OCI-LY7 (cell line): ENCODE results near the gene WDFY4. TPM values are rescaled to one million over a fixed set of nuclear protein-coding genes. Genes with fewer than 3 reads are reported as not detected.

Experiments used
- BruUV-seq: library from RNA; stranded (reverse); fragments of 400-500 nt; replicated peaks from 2 replicates; lab custom pipeline; 2021; lab: Mats Ljungman, UMichigan
- CTCF ChIA-PET: fragments of 300-600 bp; sonication (Branson Sonifier 250); formaldehyde crosslinking; loops from one replicate; lab custom pipeline; 2022; ENCODE audit warnings: antibody characterized with exemption; ENCODE audit not compliant: unreplicated experiment; lab: Charles Lee
- POLR2A ChIA-PET: fragments of 300-600 bp; sonication (Branson Sonifier 250); formaldehyde crosslinking; loops from one replicate; lab custom pipeline; 2022; ENCODE audit warnings: antibody characterized with exemption; lab: Charles Lee
- DNase-seq: peaks from one replicate; pipeline ENCODE4 v3.0.0-alpha.2; 2015; ENCODE audit warnings: low spot score
- H2AFZ ChIP-seq: fragments of 200-600 bp; sonication (generic), shearing (Covaris generic); 2 replicates; pipeline ENCODE4 v1.6.1; 2014; ENCODE audit warnings: mild to moderate bottlenecking, antibody characterized with exemption, low read length, moderate library complexity
- H3K27ac ChIP-seq: fragments of 200-600 bp; sonication (generic); 2 replicates; pipeline ENCODE4 v1.5.1; 2014; ENCODE audit warnings: mixed run types, low read depth, mild to moderate bottlenecking, moderate library complexity, low read length, inconsistent platforms; ENCODE audit not compliant: poor library complexity, severe bottlenecking
- H3K36me3 ChIP-seq: fragments of 200-600 bp; sonication (generic); 2 replicates; pipeline ENCODE4 v1.6.1; 2014; ENCODE audit warnings: mild to moderate bottlenecking, antibody characterized with exemption, low read length, moderate library complexity, mixed read lengths; ENCODE audit not compliant: insufficient read depth
- H3K4me1 ChIP-seq: fragments of 200-600 bp; sonication (generic); 2 replicates; pipeline ENCODE4 v1.5.1; 2014; ENCODE audit warnings: mild to moderate bottlenecking, low read length; ENCODE audit not compliant: insufficient read depth, poor library complexity, severe bottlenecking
- H3K4me2 ChIP-seq: fragments of 200-600 bp; sonication (generic); 2 replicates; pipeline ENCODE4 v1.6.1; 2014; ENCODE audit warnings: mild to moderate bottlenecking, low read length
- H3K4me3 ChIP-seq: fragments of 200-600 bp; sonication (generic); 2 replicates; pipeline ENCODE4 v1.5.1; 2014; ENCODE audit warnings: mild to moderate bottlenecking, low read depth, low read length; ENCODE audit not compliant: poor library complexity, severe bottlenecking
- H3K79me2 ChIP-seq: fragments of 200-600 bp; sonication (generic); 2 replicates; pipeline ENCODE4 v1.6.1; 2016; ENCODE audit warnings: low read depth, mild to moderate bottlenecking, low read length, moderate library complexity, mixed read lengths; ENCODE audit not compliant: insufficient read depth
- H3K9me2 ChIP-seq: fragments of 200-600 bp; sonication (generic); 2 replicates; pipeline ENCODE4 v1.6.1; 2016; ENCODE audit warnings: mild to moderate bottlenecking, low read length, mixed read lengths; ENCODE audit not compliant: insufficient read depth
- H3K9me3 ChIP-seq: fragments of 200-600 bp; sonication (generic); 2 replicates; pipeline ENCODE4 v1.6.1; 2014; ENCODE audit warnings: mild to moderate bottlenecking, mixed run types, low read length, mixed read lengths
- H4K20me1 ChIP-seq: fragments of 200-600 bp; sonication (generic); 2 replicates; pipeline ENCODE4 v1.6.1; 2014; ENCODE audit warnings: mild to moderate bottlenecking, antibody characterized with exemption, low read length, moderate library complexity, mixed read lengths; ENCODE audit not compliant: insufficient read depth
- EZH2phosphoT487 ChIP-seq: fragments of 200-600 bp; sonication (generic); IDR thresholded peaks from 2 replicates; pipeline ENCODE4 v1.6.1; 2018; ENCODE audit warnings: low read depth, borderline replicate concordance, mild to moderate bottlenecking, mixed run types, antibody characterized with exemption, low read length, moderate library complexity, mixed read lengths
- intact Hi-C: fragments of 100-400 bp; cut with micrococcal nuclease; formaldehyde crosslinking; loops from one replicate; pipeline ENCODE4 v1.10.0; 2022; ENCODE audit not compliant: unreplicated experiment
- total RNA-seq, 2 experiments: library from RNA; depleted of rRNA in 1 of 2; stranded (reverse); fragments of >200 nt in 1 of 2; shearing (Covaris generic) in 1 of 2; gene quantifications; 2 replicates each; pipeline ENCODE4 v1.2.3, GENCODE V29; 2014 to 2022
- TF ChIP-seq, protein P1 (sequence below): fragments of 200-600 bp; sonication (generic); conservative IDR thresholded peaks from 2 replicates; pipeline ENCODE4 v1.5.1; 2014; ENCODE audit warnings: mild to moderate bottlenecking, antibody characterized with exemption, low read length, moderate library complexity, mixed read lengths

Gene WDFY4
- total RNA-seq, 2 experiments from 2014 or later = 51.5 to 85.6 TPM

- no peak for TF ChIP-seq EZH2phosphoT487
- TF ChIP-seq, protein P1, sequence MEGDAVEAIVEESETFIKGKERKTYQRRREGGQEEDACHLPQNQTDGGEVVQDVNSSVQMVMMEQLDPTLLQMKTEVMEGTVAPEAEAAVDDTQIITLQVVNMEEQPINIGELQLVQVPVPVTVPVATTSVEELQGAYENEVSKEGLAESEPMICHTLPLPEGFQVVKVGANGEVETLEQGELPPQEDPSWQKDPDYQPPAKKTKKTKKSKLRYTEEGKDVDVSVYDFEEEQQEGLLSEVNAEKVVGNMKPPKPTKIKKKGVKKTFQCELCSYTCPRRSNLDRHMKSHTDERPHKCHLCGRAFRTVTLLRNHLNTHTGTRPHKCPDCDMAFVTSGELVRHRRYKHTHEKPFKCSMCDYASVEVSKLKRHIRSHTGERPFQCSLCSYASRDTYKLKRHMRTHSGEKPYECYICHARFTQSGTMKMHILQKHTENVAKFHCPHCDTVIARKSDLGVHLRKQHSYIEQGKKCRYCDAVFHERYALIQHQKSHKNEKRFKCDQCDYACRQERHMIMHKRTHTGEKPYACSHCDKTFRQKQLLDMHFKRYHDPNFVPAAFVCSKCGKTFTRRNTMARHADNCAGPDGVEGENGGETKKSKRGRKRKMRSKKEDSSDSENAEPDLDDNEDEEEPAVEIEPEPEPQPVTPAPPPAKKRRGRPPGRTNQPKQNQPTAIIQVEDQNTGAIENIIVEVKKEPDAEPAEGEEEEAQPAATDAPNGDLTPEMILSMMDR = no peak
- no peaks in the 10 kb centered on the region for H3K4me1 ChIP-seq
- no peak overlapping the region for H3K4me2 ChIP-seq
- ChIA-PET POLR2A (no interaction called here), CTCF (no interaction called here)
- H3K27ac ChIP-seq = no peak overlapping the region
- no peak overlapping the region for H2AFZ ChIP-seq
- 0 out of 2 replicates have a peak, but pooled peaks cover 5% of the 10 kb centered on the region for H4K20me1 ChIP-seq
- H3K9me2 ChIP-seq = no peaks in the 10 kb centered on the region
- no peak for DNase-seq
- peaks cover 40% of the 10 kb centered on the region; the same call in 1 of the 2 replicates for H3K79me2 ChIP-seq
- no peaks in the 10 kb centered on the region for H3K9me3 ChIP-seq
- BruUV-seq = no TSS peak
- no peak overlapping the region for H3K4me3 ChIP-seq
- H3K36me3 ChIP-seq = peaks cover 96% of the 10 kb centered on the region
- intact Hi-C loops = no loop called here
Measured at GRCh38 chr10:48758411-48758810, 73.7 kb downstream of the WDFY4 start.

- CTCF ChIA-PET = no interaction called here
- TF ChIP-seq EZH2phosphoT487 = no peak
- TF ChIP-seq, protein P1 = no peak
- H4K20me1 ChIP-seq = 0 out of 2 replicates have a peak, but pooled peaks cover 5% of the 10 kb centered on the region
- no TSS peak for BruUV-seq
- POLR2A ChIA-PET = no interaction called here
- no peaks in the 10 kb centered on the region for H3K9me3 ChIP-seq
- no peaks in the 10 kb centered on the region for H3K4me1 ChIP-seq
- H3K36me3 ChIP-seq = peaks cover 96% of the 10 kb centered on the region
- H3K4me2 ChIP-seq = no peak overlapping the region
- DNase-seq = no peak
- H3K4me3 ChIP-seq = no peak overlapping the region
- no peaks in the 10 kb centered on the region for H3K9me2 ChIP-seq
- intact Hi-C loops = no loop called here
- peaks cover 35% of the 10 kb centered on the region; the same call in 1 of the 2 replicates for H3K79me2 ChIP-seq
- no peak overlapping the region for H2AFZ ChIP-seq
- no peak overlapping the region for H3K27ac ChIP-seq
Measured at GRCh38 chr10:48759113-48759901, 74.6 kb downstream of the WDFY4 start.

GRCh38 chr10:48760983-48761382 lies 76.3 kb downstream of the WDFY4 start:
- ChIA-PET POLR2A (interaction anchor here (0.7 to 0.9 kb wide), 2 partner anchors 8 to 138 kb away, joined by 3 to 4 read pairs; no protein-coding TSS in a partner anchor), CTCF (no interaction called here)
- Histone ChIP-seq H2AFZ (no peak overlapping the region), H3K9me3 (no peaks in the 10 kb centered on the region), H3K4me3 (no peak overlapping the region), H3K36me3 (peaks cover 98% of the 10 kb centered on the region), H3K4me1 (no peaks in the 10 kb centered on the region), H3K4me2 (no peak overlapping the region), H4K20me1 (0 out of 2 replicates have a peak, but pooled peaks cover 5% of the 10 kb centered on the region), H3K9me2 (no peaks in the 10 kb centered on the region), H3K79me2 (peaks cover 31% of the 10 kb centered on the region; the same call in 1 of the 2 replicates), H3K27ac (no peak overlapping the region)
- intact Hi-C loops = no loop called here
- BruUV-seq = no TSS peak
- no peak for TF ChIP-seq EZH2phosphoT487
- TF ChIP-seq, protein P1 = no peak
- no peak for DNase-seq
